ENCODE measurements around the gene CHKA.

CHKA gene

GRCh38 chr11:68044898-68045351 is 76.3 kb downstream of the CHKA start:
- Histone ChIP-seq H3K9me3 (ENCODE audit: low read depth, low read length) (no peaks in the 10 kb centered on the region), H3K4me3 (no peak overlapping the region), H3K27ac (no peak overlapping the region), H3K36me3 (ENCODE audit: insufficient read depth, low read length) (no peaks in the 10 kb centered on the region), H3K9ac (ENCODE audit: insufficient read length) (no peak overlapping the region)
- no peak for DNase-seq (ENCODE audit: low read depth, low spot score)
- no peak for TF ChIP-seq EZH2 (IDR thresholded peaks at IDR 0.05)
- no peak for TF ChIP-seq POLR2AphosphoS5 (IDR thresholded peaks at IDR 0.05; ENCODE audit: borderline replicate concordance, low read depth, low read length)
- TF ChIP-seq FOXP2 (optimal IDR thresholded peaks at IDR 0.05; ENCODE audit: control extremely low read depth, extremely low read length, insufficient read depth) = no peak

- H3K36me3 ChIP-seq (ENCODE audit: insufficient read depth, low read length) = no peaks in the 10 kb centered on the region
- H3K9ac ChIP-seq (ENCODE audit: insufficient read length) = no peak overlapping the region
- H3K4me3 ChIP-seq = no peak overlapping the region
- no peak for TF ChIP-seq POLR2AphosphoS5 (IDR thresholded peaks at IDR 0.05; ENCODE audit: borderline replicate concordance, low read depth, low read length)
- no peak for TF ChIP-seq EZH2 (IDR thresholded peaks at IDR 0.05)
- TF ChIP-seq FOXP2 (optimal IDR thresholded peaks at IDR 0.05; ENCODE audit: control extremely low read depth, extremely low read length, insufficient read depth) = no peak
- no peak for DNase-seq (ENCODE audit: low read depth, low spot score)
- no peaks in the 10 kb centered on the region for H3K9me3 ChIP-seq (ENCODE audit: low read depth, low read length)
- no peak overlapping the region for H3K27ac ChIP-seq
These were observed 76.9 kb downstream of the CHKA start for GRCh38 chr11:68044145-68044813.

GRCh38 chr11:68043349-68044144 is 77.6 kb downstream of the CHKA start:
- no peaks in the 10 kb centered on the region for H3K36me3 ChIP-seq (ENCODE audit: insufficient read depth, low read length)
- no peak overlapping the region for H3K27ac ChIP-seq
- no peak for DNase-seq (ENCODE audit: low read depth, low spot score)
- H3K9ac ChIP-seq (ENCODE audit: insufficient read length) = no peak overlapping the region
- no peaks in the 10 kb centered on the region for H3K9me3 ChIP-seq (ENCODE audit: low read depth, low read length)
- H3K4me3 ChIP-seq = no peak overlapping the region
- TF ChIP-seq FOXP2 (optimal IDR thresholded peaks at IDR 0.05; ENCODE audit: control extremely low read depth, extremely low read length, insufficient read depth) = no peak
- no peak for TF ChIP-seq EZH2 (IDR thresholded peaks at IDR 0.05)
- TF ChIP-seq POLR2AphosphoS5 (IDR thresholded peaks at IDR 0.05; ENCODE audit: borderline replicate concordance, low read depth, low read length) = no peak

GRCh38 chr11:68043029-68043348 is 78.2 kb downstream of the CHKA start:
- Histone ChIP-seq H3K9ac (ENCODE audit: insufficient read length) (no peak overlapping the region), H3K9me3 (ENCODE audit: low read depth, low read length) (no peaks in the 10 kb centered on the region), H3K4me3 (no peak overlapping the region), H3K36me3 (ENCODE audit: insufficient read depth, low read length) (no peaks in the 10 kb centered on the region), H3K27ac (no peak overlapping the region)
- TF ChIP-seq POLR2AphosphoS5 (IDR thresholded peaks at IDR 0.05; ENCODE audit: borderline replicate concordance, low read depth, low read length) (no peak), EZH2 (IDR thresholded peaks at IDR 0.05) (no peak), FOXP2 (optimal IDR thresholded peaks at IDR 0.05; ENCODE audit: control extremely low read depth, extremely low read length, insufficient read depth) (no peak)
- DNase-seq (ENCODE audit: low read depth, low spot score) = no peak

GRCh38 chr11:68042219-68043028 is 78.8 kb downstream of the CHKA start:
- TF ChIP-seq POLR2AphosphoS5 (IDR thresholded peaks at IDR 0.05; ENCODE audit: borderline replicate concordance, low read depth, low read length) (no peak), FOXP2 (optimal IDR thresholded peaks at IDR 0.05; ENCODE audit: control extremely low read depth, extremely low read length, insufficient read depth) (no peak), EZH2 (IDR thresholded peaks at IDR 0.05) (no peak)
- no peak overlapping the region for H3K4me3 ChIP-seq
- no peak for DNase-seq (ENCODE audit: low read depth, low spot score)

GRCh38 chr11:68041617-68042218 is 79.5 kb downstream of the CHKA start:
- no peak overlapping the region for H3K9ac ChIP-seq (ENCODE audit: insufficient read length)
- TF ChIP-seq EZH2 (IDR thresholded peaks at IDR 0.05) (no peak), POLR2AphosphoS5 (IDR thresholded peaks at IDR 0.05; ENCODE audit: borderline replicate concordance, low read depth, low read length) (no peak), FOXP2 (optimal IDR thresholded peaks at IDR 0.05; ENCODE audit: control extremely low read depth, extremely low read length, insufficient read depth) (no peak)
- H3K36me3 ChIP-seq (ENCODE audit: insufficient read depth, low read length) = no peaks in the 10 kb centered on the region
- no peak overlapping the region for H3K4me3 ChIP-seq
- H3K9me3 ChIP-seq (ENCODE audit: low read depth, low read length) = no peaks in the 10 kb centered on the region
- no peak for DNase-seq (ENCODE audit: low read depth, low spot score)
- H3K27ac ChIP-seq = no peak overlapping the region

More at GRCh38 chr11:68042219-68043028, 78.8 kb downstream of the CHKA start:
- Histone ChIP-seq H3K36me3 (ENCODE audit: insufficient read depth, low read length) (no peaks in the 10 kb centered on the region), H3K27ac (no peak overlapping the region), H3K9me3 (ENCODE audit: low read depth, low read length) (no peaks in the 10 kb centered on the region), H3K9ac (ENCODE audit: insufficient read length) (no peak overlapping the region)

- H3K27ac ChIP-seq = no peak overlapping the region
- TF ChIP-seq FOXP2 (optimal IDR thresholded peaks at IDR 0.05; ENCODE audit: control extremely low read depth, extremely low read length, insufficient read depth) (no peak), EZH2 (IDR thresholded peaks at IDR 0.05) (no peak), POLR2AphosphoS5 (IDR thresholded peaks at IDR 0.05; ENCODE audit: borderline replicate concordance, low read depth, low read length) (no peak)
These were observed 80.1 kb downstream of the CHKA start for GRCh38 chr11:68040957-68041591.

More at GRCh38 chr11:68040957-68041591, 80.1 kb downstream of the CHKA start:
- no peak overlapping the region for H3K9ac ChIP-seq (ENCODE audit: insufficient read length)
- no peaks in the 10 kb centered on the region for H3K9me3 ChIP-seq (ENCODE audit: low read depth, low read length)
- no peak overlapping the region for H3K4me3 ChIP-seq
- no peaks in the 10 kb centered on the region for H3K36me3 ChIP-seq (ENCODE audit: insufficient read depth, low read length)
- DNase-seq (ENCODE audit: low read depth, low spot score) = no peak

Data from SK-N-MC (cell line).